OCI-LY1 (cell line): ENCODE data around the gene CERK.

Experiments
- H2AFZ ChIP-seq: fragments of 200-600 bp; sonication (generic), shearing (Covaris generic); 2 replicates; pipeline ENCODE4 v1.6.0; 2014; ENCODE audit warnings: antibody characterized with exemption, mild to moderate bottlenecking, low read length
- H3F3A ChIP-seq: fragments of 200-600 bp; sonication (generic), shearing (Covaris generic); 2 replicates; pipeline ENCODE4 v1.6.0; 2014; ENCODE audit warnings: mild to moderate bottlenecking, antibody characterized with exemption, low read length, moderate library complexity; ENCODE audit not compliant: insufficient read depth
- H3K27ac ChIP-seq: fragments of 200-600 bp; sonication (generic); 2 replicates; pipeline ENCODE4 v1.5.1; 2014; ENCODE audit warnings: low read length, mixed run types, mild to moderate bottlenecking, low read depth; ENCODE audit not compliant: poor library complexity, severe bottlenecking
- H3K27me3 ChIP-seq: fragments of 200-600 bp; sonication (generic); 2 replicates; pipeline ENCODE4 v1.6.0; 2014; ENCODE audit warnings: antibody characterized with exemption, mild to moderate bottlenecking, low read length, moderate library complexity; ENCODE audit not compliant: insufficient read depth
- H3K36me3 ChIP-seq: fragments of 200-600 bp; sonication (generic); 2 replicates; pipeline ENCODE4 v1.6.1; 2014; ENCODE audit warnings: mild to moderate bottlenecking, antibody characterized with exemption, low read length, moderate library complexity, mixed read lengths; ENCODE audit not compliant: insufficient read depth
- H3K4me1 ChIP-seq: fragments of 200-600 bp; sonication (generic); 2 replicates; pipeline ENCODE4 v1.5.1; 2014; ENCODE audit warnings: mild to moderate bottlenecking, low read length, moderate library complexity; ENCODE audit not compliant: insufficient read depth, severe bottlenecking
- H3K4me2 ChIP-seq: fragments of 200-600 bp; sonication (generic), shearing (Covaris generic); 2 replicates; pipeline ENCODE4 v1.6.1; 2014; ENCODE audit warnings: low read length
- H3K4me3 ChIP-seq: fragments of 200-600 bp; sonication (generic); 2 replicates; pipeline ENCODE4 v1.5.1; 2014; ENCODE audit warnings: low read length, low read depth, mild to moderate bottlenecking, mixed read lengths; ENCODE audit not compliant: poor library complexity, severe bottlenecking
- H3K79me2 ChIP-seq: fragments of 200-600 bp; shearing (Covaris generic); 2 replicates; pipeline ENCODE4 v1.6.1; 2016; ENCODE audit warnings: mixed run types, low read length, mixed read lengths; ENCODE audit not compliant: insufficient read depth
- H3K9ac ChIP-seq: fragments of 200-600 bp; sonication (generic), shearing (Covaris generic); 2 replicates; pipeline ENCODE4 v1.6.1; 2014; ENCODE audit warnings: mild to moderate bottlenecking, low read length, mixed read lengths
- H3K9me2 ChIP-seq: fragments of 200-600 bp; sonication (generic), shearing (Covaris generic); 2 replicates; pipeline ENCODE4 v1.6.1; 2014; ENCODE audit warnings: low read depth, mild to moderate bottlenecking, low read length, mixed read lengths
- H3K9me3 ChIP-seq: fragments of 200-600 bp; shearing (Covaris generic); 2 replicates; pipeline ENCODE4 v1.6.1; 2014; ENCODE audit warnings: low read length, mixed read lengths
- H4K20me1 ChIP-seq: fragments of 200-600 bp; sonication (generic), shearing (Covaris generic); 2 replicates; pipeline ENCODE4 v1.6.0; 2016; ENCODE audit warnings: mild to moderate bottlenecking, low read length; ENCODE audit not compliant: insufficient read depth
- CTCF ChIP-seq: fragments of 200-600 bp; sonication (generic), shearing (Covaris generic); IDR thresholded peaks from 2 replicates; pipeline ENCODE4 v1.5.1; 2017; ENCODE audit warnings: mild to moderate bottlenecking, antibody characterized with exemption, low read length, moderate library complexity, mixed read lengths
- EZH2 ChIP-seq: fragments of 200-600 bp; sonication (generic), shearing (Covaris generic); IDR thresholded peaks from 2 replicates; pipeline ENCODE4 v1.8.0; 2017; ENCODE audit warnings: borderline replicate concordance, mixed run types, mild to moderate bottlenecking, antibody characterized with exemption, low read length, moderate library complexity, mixed read lengths

The CERK gene

GRCh38 chr22:46740910-46741780, 3.1 kb upstream of the CERK start:
- no peak for TF ChIP-seq EZH2
- no peak for TF ChIP-seq CTCF
- Histone ChIP-seq H3K9ac (no peak overlapping the region), H3K4me2 (no peak overlapping the region), H2AFZ (no peak overlapping the region), H3K79me2 (peaks cover 14% of the 10 kb centered on the region), H3K27ac (no peak overlapping the region), H3K36me3 (no peaks in the 10 kb centered on the region; the same call in 1 of the 2 replicates), H3K4me1 (peaks cover 19% of the 10 kb centered on the region), H3F3A (no peaks in the 10 kb centered on the region), H3K9me2 (no peaks in the 10 kb centered on the region), H3K9me3 (0 out of 2 replicates have a peak, but pooled peaks cover 5% of the 10 kb centered on the region), H3K4me3 (no peak overlapping the region), H3K27me3 (no peaks in the 10 kb centered on the region), H4K20me1 (no peaks in the 10 kb centered on the region)

- peaks cover 38% of the 10 kb centered on the region for H3K4me1 ChIP-seq
- H3K36me3 ChIP-seq = no peaks in the 10 kb centered on the region; the same call in 1 of the 2 replicates
- H3K9ac ChIP-seq = peak overlapping the region; percentile 65; the same call in 1 of the 2 replicates
- H3K4me3 ChIP-seq = peak overlapping the region; percentile 94
- H3K9me2 ChIP-seq = no peaks in the 10 kb centered on the region
- TF ChIP-seq EZH2 (no peak), CTCF (no peak)
- H3K27ac ChIP-seq = peak overlapping the region; percentile 23
- H4K20me1 ChIP-seq = no peaks in the 10 kb centered on the region
- H3K4me2 ChIP-seq = peak overlapping the region; percentile 76
- 0 out of 2 replicates have a peak, but pooled peaks cover 5% of the 10 kb centered on the region for H3K9me3 ChIP-seq
- no peak overlapping the region for H2AFZ ChIP-seq
- peaks cover 21% of the 10 kb centered on the region for H3K79me2 ChIP-seq
- H3F3A ChIP-seq = no peaks in the 10 kb centered on the region; the same call in 1 of the 2 replicates
- H3K27me3 ChIP-seq = no peaks in the 10 kb centered on the region
Observed at GRCh38 chr22:46739094-46739870, 1.2 kb upstream of the CERK start.

GRCh38 chr22:46738647-46739093, 618 bp upstream of the CERK start:
- Histone ChIP-seq H3K36me3 (no peaks in the 10 kb centered on the region; the same call in 1 of the 2 replicates), H3F3A (no peaks in the 10 kb centered on the region; the same call in 1 of the 2 replicates), H3K4me1 (peaks cover 44% of the 10 kb centered on the region), H4K20me1 (no peaks in the 10 kb centered on the region), H2AFZ (no peak overlapping the region), H3K9me2 (no peaks in the 10 kb centered on the region), H3K27ac (peak overlapping the region; percentile 23), H3K9ac (peak overlapping the region; percentile 65), H3K4me3 (peak overlapping the region; percentile 94), H3K9me3 (0 out of 2 replicates have a peak, but pooled peaks cover 5% of the 10 kb centered on the region), H3K79me2 (peaks cover 21% of the 10 kb centered on the region), H3K4me2 (peak overlapping the region; percentile 76), H3K27me3 (no peaks in the 10 kb centered on the region)
- TF ChIP-seq EZH2 = no peak
- TF ChIP-seq CTCF = no peak
